UCSD-AML1 (cell line): Measurements from ENCODE around the gene SLAMF6.
"Not testable (repeated sequence)": the region's sequence is repeated elsewhere in the genome, so short reads cannot be mapped to it uniquely, and the experiment has no call there.

Experiments used
- DNase-seq: peaks from one replicate; lab custom pipeline; 2025; ENCODE audit not compliant: unreplicated experiment; lab: John Stamatoyannopoulos, UW

SLAMF6 gene

DNA sequence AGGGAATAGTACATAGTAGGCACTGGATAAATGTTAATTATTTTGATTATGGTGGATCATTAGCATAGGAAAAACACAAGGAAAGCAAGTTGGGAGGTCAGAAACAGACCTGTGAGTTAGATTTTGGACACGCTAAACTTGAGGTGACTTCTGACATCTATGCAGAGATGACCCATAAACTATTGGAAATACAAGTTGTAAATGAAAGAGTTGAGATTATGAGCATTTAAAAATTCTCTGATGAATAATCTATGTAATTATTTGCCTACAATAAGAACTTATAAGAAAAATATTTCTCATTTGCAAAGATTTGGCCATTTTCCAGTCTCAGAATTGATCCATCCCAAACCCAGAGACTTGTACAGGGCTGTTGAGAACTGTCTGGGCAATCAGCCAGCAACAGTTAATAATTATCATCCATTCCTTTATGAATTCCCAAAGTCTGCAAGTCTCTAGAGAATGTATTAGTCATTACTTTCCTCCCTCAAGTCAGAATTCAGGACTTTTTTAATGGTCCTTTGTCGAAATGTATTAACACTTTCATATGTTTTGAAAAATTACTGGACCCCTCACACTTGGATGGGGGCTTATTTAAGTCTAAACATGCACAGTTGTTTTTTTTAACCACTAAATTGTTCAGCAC is 19.4 kb upstream of the SLAMF6 start:
- no peak for DNase-seq

DNA sequence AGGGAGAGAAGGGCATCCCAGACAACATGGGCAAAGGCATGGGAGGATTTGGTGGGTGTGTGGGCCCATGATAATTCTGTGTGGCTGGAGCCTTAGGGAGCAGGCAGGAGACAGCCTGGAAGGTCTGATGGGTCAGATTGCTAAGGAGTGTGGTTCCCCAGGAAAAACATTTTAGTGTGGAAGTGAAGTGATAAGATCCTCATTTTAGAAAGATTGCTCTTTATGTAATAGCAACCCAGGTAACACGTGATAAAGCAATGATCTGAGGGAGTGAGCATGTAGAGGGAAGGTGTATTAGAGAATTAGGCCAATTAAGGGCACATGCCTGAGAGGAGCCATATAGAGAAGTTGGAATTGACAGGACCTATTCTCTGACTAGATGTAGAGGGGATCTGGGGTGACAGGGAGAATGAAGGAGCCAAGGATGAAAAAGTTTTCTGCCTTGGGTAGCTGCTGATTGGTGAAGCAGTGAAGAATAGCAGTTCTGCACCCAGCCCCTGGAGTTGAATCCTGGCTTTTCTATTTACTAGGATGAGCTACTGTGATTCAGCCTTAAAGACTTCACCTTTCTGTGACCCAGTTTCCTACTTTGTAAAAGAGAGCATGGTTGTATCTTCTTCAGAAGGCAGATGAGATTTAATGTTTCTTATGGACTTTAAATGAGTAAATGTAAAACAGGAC is 18.7 kb upstream of the SLAMF6 start:
- no peak for DNase-seq

DNA sequence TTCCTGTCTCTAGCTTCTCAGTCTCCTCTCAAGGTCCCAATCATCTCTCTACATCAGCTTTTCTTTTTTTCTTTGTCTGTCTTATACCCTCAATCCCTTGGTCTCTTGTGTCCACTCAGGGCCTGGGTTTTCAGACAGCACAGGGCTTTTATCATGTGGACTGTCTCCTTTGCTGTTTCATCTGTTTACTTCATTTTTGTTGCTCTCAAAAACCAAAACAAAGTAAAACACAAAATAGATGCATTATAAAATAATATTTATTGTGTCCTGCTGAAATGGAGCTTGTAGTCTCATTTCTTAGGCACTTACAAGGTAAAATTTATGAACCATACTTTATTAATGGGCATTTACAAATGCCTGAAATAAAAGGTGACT is 17.8 kb upstream of the SLAMF6 start:
- DNase-seq: no peak

DNA sequence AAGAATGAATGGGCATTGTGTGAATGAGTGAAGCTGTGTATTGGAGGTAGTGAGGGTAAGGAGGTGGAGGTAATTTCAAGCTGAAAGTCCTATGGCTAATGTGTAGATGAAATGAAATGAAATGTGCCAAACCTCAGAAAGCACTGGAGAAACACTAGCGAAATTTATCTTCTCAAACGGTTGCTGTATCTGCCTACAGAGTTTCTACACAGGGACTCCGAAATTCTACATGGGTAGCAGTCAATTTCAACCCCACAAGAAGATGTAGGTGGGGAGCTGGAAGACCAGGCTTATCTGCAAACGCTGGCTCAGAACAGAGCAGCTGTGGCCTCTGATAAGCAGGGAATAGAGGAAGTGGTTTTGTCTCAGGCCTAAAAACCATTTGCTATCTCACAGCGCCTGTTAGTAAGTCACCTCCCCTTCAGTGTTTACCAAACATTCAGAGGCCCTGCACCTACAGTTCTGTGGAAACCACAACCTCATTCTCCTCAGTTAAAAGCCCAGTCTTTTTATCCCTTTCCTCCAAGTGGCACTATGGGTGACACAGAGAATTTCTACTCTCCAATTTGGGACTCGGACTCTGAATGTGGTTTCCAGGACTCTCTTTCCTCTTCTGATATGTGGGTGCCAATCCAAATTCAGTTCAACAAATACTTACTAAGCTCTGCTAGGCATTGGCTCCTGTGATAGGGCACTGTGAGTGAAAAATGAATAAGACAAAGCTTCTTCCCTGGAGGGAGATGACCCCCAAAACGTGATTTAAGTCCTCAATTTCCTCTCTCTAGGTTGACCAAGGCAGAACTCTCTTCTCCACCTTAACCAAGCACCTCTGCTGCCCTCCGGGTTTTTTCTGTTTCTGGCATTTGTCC is 17.2 kb upstream of the SLAMF6 start:
- peak; percentile 82 for DNase-seq

DNA sequence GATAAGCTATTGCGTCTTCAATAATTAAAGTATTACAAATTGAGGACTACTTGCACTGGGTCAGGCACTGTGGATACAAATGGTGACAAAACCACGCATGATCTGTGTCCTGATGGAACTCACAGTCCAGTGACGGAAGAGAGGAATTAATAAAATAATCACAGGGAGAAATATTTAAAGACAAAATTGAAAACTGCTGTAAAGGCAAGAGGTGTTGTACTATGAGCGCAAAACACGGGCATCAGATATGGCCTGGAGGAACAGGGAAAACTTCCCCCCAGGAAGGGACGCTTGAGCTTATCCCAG is 16.6 kb upstream of the SLAMF6 start:
- DNase-seq: no peak

DNA sequence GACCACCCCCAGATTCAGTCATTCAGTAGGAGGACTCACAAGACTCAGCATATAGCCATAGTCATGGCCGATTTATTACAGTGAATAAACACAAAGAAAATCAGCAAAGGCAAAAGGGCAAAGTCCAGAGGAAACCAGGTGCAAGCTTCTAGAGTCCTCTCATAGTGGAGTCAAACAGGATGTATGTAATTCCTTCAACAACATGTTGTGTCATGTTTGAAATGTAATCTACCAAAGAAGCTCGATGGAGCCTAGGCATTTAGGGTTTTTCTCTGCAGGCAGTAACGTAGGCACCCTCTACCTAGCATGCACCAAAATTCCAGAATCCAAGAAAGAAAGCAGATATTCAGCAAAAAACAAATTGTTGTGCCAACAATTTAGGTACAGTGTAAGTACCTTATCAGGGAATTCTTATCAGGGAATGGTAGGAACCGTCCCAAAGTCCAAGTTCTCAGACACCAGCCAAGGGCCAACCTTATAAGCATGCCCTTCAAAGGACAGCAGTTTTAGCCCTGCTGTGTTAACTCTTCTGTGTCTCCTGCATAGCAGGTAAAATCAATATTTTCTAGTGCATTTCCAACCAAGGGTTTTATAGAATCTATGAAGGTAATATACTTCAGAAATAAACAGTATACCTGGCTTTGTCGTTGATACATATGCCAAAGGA is 16.1 kb upstream of the SLAMF6 start:
- DNase-seq: no peak

DNA sequence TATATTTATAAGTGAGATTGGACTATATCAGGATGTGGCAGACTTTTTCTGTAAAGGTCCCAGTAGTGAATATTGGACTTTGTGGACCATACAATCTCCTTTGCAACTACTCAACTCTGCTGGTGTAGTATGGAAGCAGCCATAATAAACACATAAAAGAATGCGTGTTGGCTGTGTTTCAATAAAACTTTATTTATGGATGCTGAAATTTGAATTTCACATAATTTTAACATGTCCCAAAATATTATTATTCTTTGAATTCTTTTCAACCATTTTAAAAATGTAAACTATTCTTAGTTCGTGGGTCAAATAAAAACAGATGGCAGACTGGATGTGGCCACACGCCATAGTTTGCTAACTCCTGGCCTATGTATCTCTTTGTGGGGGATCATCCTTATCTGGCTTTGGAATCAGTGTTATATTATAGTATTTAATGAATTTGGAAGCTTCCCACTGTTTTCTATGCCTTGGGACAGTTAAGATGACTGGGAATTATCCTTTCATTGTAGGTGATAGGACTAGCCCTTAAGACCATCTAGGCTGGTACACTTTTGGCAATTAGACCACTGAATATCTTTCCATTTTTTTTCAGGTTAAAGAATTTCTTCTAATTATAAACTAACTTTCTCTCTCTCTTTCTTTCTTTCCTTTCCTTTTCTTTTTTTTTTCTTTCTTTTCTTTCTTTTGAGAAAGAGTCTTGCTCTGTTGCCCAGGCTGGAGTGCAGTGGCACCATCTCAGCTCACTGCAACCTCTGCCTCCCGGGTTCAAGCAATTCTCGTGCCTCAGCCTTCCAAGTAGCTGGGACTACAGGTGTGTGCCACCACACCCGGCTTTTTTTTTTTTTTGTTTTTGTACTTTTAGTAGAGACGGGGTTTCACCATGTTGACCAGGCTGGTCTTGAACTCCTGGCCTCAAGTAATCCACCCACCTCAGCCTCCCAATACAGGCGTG is 14.9 kb upstream of the SLAMF6 start:
- DNase-seq: no peak

DNA sequence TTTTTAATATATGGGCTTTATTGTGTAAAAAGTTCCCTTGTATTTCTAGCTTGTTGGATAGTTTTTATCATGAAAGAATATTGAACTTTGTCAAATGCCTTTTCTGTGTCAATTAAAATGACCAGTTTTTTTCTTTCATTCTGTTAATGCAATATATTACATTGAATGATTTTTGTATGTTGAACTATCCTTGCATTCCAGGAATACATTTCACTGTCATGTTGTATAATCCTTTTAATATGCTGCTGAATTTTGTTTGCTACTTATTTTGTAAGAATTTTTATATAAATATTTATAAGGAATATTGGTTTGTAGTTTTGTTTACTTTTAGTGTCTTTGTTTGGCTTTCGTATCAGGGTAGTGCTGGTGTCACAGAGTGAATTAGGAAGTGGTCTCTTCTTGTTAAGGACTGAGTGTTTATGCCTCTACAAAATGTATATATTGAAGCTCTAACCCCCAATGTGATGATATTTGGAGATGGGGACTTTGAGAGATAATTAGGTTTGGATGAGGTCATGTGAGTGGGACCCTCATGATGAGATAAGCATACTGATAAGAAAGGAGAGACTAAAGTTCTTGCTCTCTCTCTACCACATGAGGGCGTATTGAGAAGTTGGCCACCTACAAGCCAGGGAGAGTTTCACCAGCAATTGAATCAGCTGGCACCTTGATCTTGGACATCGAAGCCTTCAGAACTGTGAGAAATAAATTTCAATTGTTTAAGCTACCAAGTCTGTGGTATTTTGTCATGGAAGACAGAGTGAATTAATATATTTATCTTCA is 12.0 kb upstream of the SLAMF6 start:
- DNase-seq: no peak

DNA sequence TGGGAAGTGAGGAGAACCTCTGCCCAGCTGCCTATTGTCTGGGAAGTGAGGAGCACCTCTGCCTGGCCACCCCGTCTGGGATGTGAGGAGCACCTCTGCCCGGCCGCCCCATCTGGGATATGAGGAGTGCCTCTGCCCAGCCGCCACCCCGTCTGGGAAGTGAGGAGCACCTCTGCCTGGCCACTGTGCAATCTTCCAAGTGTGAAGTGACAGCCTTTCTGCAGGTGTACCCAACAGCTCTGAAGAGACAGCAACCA is 9.4 kb upstream of the SLAMF6 start:
- not testable (repeated sequence) for DNase-seq

DNA sequence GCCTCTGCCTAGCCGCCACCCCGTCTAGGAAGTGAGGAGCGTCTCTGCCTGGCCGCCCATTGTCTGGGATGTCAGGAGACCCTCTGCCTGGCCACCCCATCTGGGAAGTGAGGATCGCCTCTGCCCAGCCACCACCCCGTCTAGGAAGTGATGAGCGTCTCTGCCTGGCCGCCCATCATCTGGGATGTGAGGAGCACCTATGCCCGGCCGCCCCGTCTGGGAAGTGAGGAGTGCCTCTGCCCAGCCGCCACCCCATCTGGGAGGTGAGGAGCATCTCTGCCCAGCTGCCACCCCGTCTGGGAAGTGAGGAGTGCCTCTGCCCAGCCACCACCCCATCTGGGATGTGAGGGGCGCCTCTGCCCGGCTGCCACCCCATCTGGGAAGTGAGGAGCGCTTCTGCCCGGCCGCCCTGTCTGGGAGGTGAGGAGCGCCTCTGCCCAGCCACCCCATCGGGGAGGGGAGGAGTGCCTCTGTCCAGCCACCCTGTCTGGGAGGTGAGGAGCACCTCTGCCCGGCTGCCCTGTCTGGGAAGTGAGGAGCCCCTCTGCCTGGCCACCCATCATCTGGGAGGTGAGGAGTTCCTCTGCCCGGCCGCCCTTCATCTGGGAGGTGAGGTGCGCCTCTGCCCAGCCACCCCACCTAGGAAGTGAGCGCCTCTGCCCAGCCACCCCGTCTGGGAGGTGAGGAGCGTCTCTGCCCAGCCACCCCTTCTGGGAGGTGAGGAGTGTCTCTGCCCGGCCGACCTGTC is 8.9 kb upstream of the SLAMF6 start:
- not testable (repeated sequence) for DNase-seq

DNA sequence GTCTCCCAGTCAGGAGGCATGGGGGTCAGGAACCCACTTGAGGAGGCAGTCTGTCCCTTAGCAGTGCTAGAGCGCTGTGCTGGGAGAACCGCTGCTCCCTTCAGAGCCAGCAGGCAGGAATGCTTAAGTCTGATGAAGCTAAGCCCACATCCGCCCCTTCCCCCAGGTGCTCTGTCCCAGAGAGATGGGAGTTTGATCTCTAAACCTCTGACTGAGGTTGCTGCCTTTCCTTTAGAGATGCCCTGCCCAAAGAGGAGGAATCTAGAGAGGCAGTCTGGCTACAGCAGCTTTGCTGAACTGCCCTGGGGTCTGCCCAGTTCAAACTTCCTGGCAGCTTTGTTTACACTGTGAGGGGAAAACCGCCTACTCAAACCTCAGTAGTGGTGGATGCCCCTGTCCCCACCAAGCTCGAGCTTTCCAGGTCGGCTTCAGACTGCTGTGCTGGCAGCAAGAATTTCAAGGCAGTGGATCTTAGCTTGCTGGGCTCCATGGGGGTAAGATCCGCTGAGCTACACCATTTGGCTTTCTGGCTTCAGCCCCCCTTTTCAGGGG is 6.4 kb upstream of the SLAMF6 start:
- not testable (repeated sequence) for DNase-seq

DNA sequence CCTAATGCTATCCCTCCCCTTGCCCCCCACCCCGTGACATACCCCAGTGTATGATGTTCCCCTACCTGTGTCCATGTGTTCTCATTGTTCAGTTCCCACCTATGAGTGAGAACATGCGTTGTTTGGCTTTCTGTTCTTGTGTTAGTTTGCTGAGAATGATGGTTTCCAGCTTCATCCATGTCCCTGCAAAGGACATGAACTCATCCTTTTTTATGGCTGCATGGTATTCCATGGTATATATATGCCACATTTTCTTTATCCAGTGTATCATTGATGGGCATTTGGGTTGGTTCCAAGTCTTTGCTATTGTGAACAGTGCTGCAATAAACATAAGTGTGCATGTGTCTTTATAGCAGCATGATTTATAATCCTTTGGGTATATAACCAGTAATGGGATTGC is 734 bp upstream of the SLAMF6 start:
- DNase-seq: not testable (repeated sequence)

DNA sequence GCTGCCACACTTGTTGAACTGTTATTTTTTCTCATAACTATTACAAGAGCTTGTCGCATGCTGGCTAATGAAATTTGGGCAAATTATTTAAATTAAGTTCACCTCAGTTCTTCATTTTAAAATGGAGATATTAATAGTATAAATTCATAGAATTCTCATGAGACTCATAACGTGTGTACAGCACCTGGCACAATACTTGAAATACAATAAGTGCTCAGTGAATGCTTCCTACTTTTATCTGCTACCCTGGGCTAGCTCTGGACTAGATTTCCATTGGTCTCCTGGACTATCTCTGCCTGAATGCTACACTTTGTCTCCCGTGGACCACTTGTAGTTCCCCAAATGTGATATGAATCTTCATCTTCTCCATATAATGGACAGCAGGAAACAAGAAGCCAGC is 919 bp downstream of the SLAMF6 start:
- no peak for DNase-seq

DNA sequence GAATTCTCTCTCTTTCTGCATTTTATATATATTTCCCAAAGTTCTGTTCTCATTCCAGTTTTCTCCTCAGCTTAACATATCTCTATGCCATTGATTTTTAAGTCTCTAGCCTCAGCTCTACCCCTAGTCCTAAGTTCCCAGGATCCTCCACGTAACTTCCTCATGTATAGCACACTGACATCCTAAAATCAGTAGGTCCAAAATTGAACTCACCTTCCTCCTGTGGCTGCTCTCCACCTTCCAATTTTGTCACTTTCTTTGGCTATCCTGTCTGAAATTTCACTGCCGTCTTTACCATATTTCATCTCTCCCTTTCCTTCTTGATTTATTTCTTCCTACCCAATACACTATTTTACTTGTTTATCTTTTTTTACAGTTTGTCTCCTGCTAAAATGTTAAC is 1.5 kb downstream of the SLAMF6 start:
- DNase-seq: no peak

DNA sequence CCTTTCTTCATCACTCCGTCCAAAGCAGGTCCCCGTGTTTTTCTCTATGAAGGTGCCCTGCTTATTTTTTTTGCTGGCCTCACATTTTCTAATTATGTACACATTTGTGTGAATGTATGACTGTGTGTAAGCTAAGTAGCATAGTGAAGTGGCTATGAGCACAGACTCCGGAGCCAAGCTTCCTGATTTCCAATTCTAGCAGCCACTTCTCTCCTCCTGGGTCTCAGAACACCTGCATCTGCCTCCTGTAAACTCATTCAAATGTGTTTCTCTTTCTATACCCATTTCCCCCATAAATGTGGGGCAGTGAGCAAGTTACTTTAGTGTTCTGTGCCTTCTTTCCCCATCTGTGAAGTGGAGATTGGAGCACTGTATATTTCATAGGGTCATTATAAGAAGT is 2.1 kb downstream of the SLAMF6 start:
- DNase-seq: no peak

DNA sequence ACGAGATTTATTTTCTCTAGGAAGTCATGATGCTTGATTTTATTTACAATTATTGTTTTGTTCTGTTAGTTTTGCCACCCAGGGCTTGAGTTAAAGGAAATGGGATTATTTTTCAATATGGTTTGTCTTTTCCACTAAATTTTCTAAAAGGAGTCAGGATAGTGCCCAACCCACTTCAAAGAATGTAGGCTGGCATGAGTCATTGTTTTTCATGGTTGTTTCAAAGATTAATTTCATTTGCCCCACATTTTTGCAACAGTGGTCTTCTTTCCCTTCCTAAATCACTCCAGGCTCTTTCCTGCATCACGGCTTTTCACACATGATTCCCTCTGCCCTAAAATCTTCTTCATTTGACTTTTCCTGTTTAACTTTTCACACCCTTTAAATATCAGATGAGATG is 2.5 kb downstream of the SLAMF6 start:
- DNase-seq: no peak

DNA sequence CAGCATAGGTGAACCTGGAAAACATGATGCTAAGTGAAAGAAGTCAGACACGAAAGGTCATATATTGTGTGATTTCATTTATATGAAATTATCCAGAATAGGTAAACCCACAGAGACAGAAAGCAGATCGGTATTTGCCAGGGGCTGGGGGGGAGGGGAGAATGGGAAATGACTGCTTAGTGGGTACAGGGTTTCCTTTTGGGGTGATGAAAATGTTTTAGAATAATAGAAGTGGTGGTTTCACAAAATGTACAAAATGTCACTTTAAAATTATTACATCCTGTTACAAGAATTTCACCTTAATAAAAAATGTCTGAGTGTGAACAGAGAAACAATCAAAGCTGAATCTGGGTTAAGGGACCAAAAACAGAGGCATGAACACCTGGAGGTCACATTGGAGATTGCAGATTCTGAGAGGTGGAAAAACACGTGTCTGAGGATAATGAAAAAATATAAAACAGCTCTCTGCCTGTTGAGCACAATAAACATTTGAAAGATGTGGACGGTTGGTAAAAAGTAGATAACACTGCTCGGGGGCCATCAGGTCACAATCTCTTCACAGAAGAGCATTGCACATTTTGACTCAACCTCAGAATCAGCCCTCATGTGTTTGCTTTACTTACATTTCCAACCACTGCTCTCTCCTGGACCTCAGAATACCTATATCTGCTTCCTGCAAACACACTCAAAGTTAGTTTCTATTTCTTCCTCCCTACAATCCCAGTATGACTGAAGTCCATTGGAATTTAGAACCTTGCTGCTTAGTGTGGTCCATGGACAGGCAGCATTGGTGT is 3.2 kb downstream of the SLAMF6 start:
- DNase-seq: no peak

DNA sequence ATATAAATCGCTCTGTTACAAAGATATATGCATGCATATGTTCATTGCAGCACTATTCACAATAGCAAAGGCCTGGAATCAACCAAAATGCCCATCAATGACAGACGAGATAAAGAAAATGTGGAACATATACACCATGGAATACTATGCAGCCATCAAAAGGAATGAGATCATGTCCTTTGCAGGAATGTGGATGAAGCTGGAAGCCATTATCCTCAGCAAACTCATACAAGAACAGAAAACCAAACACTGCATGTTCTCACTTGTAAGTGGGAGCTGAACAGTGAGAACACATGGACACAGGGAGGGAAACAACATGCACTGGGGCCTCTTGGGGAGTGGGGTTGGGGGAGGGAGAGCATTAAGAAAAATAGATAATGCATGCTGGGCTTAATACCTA is 5.5 kb downstream of the SLAMF6 start:
- not testable (repeated sequence) for DNase-seq
